GM12874 (cell line): ENCODE measurements around the gene IRF6.

Experiments
- CTCF ChIP-seq: IDR thresholded peaks from 2 replicates; pipeline ENCODE4 v1.5.1; 2011; ENCODE audit warnings: low read depth, mild to moderate bottlenecking, control low read depth, low read length, moderate library complexity; ENCODE audit not compliant: insufficient read depth

Gene IRF6

GRCh38 chr1:209774592-209774991, 31.4 kb downstream of the IRF6 start:
- no peak for TF ChIP-seq CTCF

DNA sequence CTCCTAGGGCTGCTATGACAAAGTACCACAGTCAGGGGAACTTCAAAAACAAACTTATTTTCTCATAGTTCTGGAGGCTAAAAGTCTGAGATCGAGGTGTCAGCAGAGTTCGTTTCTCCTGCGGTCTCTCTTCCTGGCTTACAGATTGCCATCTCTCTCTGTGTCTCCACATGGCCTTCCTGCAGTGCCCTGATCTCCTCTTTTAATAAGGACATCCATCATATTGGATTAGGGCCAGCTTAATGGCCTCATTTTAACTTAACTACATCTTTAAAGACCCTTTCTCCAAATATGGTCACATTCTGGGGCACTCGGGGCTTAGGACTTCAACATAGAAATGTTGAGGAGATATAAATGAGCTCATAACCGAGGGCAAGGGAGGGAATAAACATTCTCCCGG, 33.8 kb downstream of the IRF6 start:
- TF ChIP-seq CTCF, result no peak

- no peak for TF ChIP-seq CTCF
Observed at GRCh38 chr1:209770636-209771415, 35.1 kb downstream of the IRF6 start.

- TF ChIP-seq CTCF, result no peak
Observed at GRCh38 chr1:209769971-209770370, 36.0 kb downstream of the IRF6 start.

GRCh38 chr1:209769171-209769904, 36.6 kb downstream of the IRF6 start:
- no peak for TF ChIP-seq CTCF

DNA sequence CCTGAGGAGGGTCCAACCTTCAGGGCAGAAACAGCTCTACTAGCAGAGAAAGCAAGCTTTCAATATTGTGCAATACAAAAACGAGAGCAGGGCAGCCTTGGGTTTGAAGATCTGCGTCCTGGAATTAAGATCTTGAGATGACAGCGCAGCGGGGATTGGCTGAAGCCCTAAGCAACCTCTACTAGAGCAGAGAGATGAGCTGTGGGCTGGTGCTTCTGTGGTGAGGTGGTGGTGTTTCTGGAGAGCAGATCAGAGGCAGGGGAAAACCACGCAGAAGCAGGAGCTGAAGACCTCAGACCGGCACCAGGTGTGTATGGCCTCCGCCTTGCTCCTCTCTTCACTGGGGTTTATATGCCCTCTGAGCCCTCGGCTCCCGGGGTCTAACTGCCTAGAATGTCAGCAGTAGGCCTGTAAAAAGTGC, 37.6 kb downstream of the IRF6 start:
- TF ChIP-seq CTCF, result no peak

DNA sequence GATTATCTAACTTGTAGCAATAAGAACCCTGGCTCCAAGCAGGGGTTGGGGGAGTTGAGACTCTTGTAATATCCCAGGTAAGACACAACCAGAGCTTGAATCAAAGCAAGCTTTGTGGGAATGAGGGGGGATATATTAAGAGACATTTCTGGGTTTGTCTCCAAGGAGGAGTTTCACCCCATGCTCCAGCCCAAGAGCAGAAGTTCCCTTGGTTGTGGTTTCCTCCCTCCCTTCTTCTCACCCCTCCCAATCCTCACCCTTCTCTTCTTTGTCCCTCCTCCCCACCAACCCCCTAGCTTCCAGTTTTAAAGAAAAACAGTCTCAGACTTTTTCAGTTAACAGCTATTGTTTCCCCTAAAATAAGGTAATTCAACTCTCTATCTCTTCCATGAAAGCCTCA, 38.2 kb downstream of the IRF6 start:
- no peak for TF ChIP-seq CTCF
